ENCODE measurements around the gene CFAP46.

CFAP46 gene

GRCh38 chr10:132761395-132762060 lies 180.8 kb downstream of the CFAP46 start:
- H3K9me3 ChIP-seq (ENCODE audit: low read length) = no peaks in the 10 kb centered on the region
- no peak overlapping the region for H3K27ac ChIP-seq (ENCODE audit: low read depth, low read length)
- H3K4me3 ChIP-seq (ENCODE audit: low read depth in 1 of 2, low read length in 2 of 2) = no peak overlapping the region
- H3K9ac ChIP-seq (ENCODE audit: low read length) = no peak overlapping the region
- no peaks in the 10 kb centered on the region for H3K27me3 ChIP-seq (ENCODE audit: control insufficient read depth in 1 of 2, insufficient read depth in 2 of 2, low read length in 2 of 2)
- H3K36me3 ChIP-seq (ENCODE audit: insufficient read depth, low read length) = peaks cover 28% of the 10 kb centered on the region
- H3K4me1 ChIP-seq (ENCODE audit: insufficient read depth, low read length) = no peaks in the 10 kb centered on the region

GRCh38 chr10:132758865-132759264 lies 183.5 kb downstream of the CFAP46 start:
- H3K4me1 ChIP-seq (ENCODE audit: insufficient read depth, low read length) = no peaks in the 10 kb centered on the region
- no peak overlapping the region for H3K4me3 ChIP-seq (ENCODE audit: low read depth in 1 of 2, low read length in 2 of 2)
- no peak overlapping the region for H3K9ac ChIP-seq (ENCODE audit: low read length)
- no peak overlapping the region for H3K27ac ChIP-seq (ENCODE audit: low read depth, low read length)
- H3K9me3 ChIP-seq (ENCODE audit: low read length) = no peaks in the 10 kb centered on the region
- peaks cover 37% of the 10 kb centered on the region for H3K36me3 ChIP-seq (ENCODE audit: insufficient read depth, low read length)
- H3K27me3 ChIP-seq (ENCODE audit: control insufficient read depth in 1 of 2, insufficient read depth in 2 of 2, low read length in 2 of 2) = no peaks in the 10 kb centered on the region
